Esophagus squamous epithelium (tissue), 4 donors: Measurements from ENCODE around the gene ANAPC13.

Source experiments
- POLR2A ChIP-seq, 4 donors: fragments of 450-650 bp; IDR thresholded peaks; one replicate each; pipeline ENCODE4 v1.6.1; 2017; ENCODE audit warnings: antibody characterized with exemption in 4 of 4, mild to moderate bottlenecking in 4 of 4, moderate library complexity in 3 of 4
- TF ChIP-seq, protein P1 (sequence below), 6 experiments: fragments of 450-650 bp in 4 of 6; fragments of 200-600 bp in 2 of 6; sonication (generic) in 2 of 6; IDR thresholded peaks; one replicate each; pipeline ENCODE4 v1.5.1; 2016 to 2019; ENCODE audit warnings: antibody characterized with exemption in 6 of 6, mild to moderate bottlenecking in 4 of 6, moderate library complexity in 4 of 6

DNA sequence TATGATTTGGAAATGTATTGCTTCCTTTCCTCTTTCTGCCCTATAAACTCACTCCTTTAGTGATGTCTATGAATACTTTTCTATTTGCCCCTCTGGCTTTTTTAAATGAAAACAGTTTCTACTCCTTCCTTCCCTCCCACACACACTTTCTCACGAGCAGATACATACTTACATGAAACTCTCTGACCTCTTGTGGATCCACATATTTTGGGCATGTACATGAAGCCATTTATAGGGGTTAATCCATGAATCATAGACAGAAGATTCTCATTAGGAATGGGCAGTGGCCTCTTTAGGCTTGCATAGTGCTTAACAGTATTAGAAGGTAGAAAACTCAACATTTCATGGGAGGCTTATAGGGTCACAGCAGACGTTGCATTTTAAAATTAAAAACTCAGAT, 24.8 kb downstream of the ANAPC13 start:
- TF ChIP-seq, protein P1, sequence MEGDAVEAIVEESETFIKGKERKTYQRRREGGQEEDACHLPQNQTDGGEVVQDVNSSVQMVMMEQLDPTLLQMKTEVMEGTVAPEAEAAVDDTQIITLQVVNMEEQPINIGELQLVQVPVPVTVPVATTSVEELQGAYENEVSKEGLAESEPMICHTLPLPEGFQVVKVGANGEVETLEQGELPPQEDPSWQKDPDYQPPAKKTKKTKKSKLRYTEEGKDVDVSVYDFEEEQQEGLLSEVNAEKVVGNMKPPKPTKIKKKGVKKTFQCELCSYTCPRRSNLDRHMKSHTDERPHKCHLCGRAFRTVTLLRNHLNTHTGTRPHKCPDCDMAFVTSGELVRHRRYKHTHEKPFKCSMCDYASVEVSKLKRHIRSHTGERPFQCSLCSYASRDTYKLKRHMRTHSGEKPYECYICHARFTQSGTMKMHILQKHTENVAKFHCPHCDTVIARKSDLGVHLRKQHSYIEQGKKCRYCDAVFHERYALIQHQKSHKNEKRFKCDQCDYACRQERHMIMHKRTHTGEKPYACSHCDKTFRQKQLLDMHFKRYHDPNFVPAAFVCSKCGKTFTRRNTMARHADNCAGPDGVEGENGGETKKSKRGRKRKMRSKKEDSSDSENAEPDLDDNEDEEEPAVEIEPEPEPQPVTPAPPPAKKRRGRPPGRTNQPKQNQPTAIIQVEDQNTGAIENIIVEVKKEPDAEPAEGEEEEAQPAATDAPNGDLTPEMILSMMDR (IDR thresholded peaks at IDR 0.05) = no peak
- TF ChIP-seq POLR2A (IDR thresholded peaks at IDR 0.05) = no peak
